Astrocyte (in vitro differentiated cells and primary cell): ENCODE measurements around the gene BCAS1.

Source experiments
- CTCF ChIP-seq: IDR thresholded peaks from 2 replicates; pipeline ENCODE4 v1.5.1; 2011; ENCODE audit warnings: low read depth, mild to moderate bottlenecking, inconsistent platforms, low read length, moderate library complexity; ENCODE audit not compliant: insufficient read depth
- EZH2 ChIP-seq: IDR thresholded peaks from 2 replicates; pipeline ENCODE4 v1.6.1; 2012; ENCODE audit warnings: mild to moderate bottlenecking, low read length, inconsistent platforms; ENCODE audit not compliant: insufficient read depth

DNA sequence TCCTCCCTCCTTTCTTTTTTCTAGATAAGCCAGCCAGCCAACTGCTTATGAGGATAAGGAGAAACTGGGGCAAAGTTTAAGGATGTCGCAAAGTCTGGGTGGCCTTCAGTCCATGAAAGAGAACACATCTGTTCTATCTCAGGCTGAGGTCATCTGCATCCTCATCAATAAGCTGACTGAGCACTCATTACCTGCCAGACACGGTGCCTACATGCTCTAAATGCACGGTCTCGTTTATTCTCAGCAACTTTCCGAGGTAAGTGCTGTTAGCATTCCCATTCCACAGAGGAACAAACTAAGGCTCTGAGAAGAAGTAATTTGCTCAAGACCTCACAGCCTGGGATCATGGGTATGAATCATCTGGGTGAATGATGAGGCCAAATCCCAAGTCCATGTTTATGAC is 133.1 kb downstream of the BCAS1 start:
- TF ChIP-seq CTCF (no peak), EZH2 (no peak)
